ENCODE results near the gene CLBA1. TPM values are rescaled to one million over a fixed set of nuclear protein-coding genes. Genes with fewer than 3 reads are reported as not detected.

Gene CLBA1
- total RNA-seq, 2 experiments from 2014 or later = 0.55 to 0.95 TPM

GRCh38 chr14:105007593-105008264 lies 22.1 kb downstream of the CLBA1 start:
- H3K9me3 Mint-ChIP-seq (ENCODE audit: insufficient read depth) = no peaks in the 10 kb centered on the region

DNA sequence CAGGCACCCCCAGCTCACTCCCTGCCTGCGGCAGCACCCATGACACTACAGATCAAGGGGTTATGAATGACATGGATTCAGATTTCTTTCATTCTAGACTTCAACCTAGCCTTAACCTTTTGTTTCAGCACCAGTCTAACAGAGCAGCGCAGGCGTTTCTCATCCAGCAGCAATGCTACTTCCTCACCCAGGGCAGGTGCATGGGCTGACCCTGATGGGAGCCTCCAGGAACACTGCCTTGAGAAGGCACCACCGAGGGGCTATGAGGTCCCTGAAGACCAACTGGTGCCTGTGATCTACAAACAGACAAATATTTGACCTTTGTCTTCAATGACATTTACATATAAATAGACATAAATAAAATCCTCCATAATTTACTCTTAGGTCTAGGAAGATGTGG lies 24.5 kb downstream of the CLBA1 start:
- Mint-ChIP-seq H3K4me1 (ENCODE audit: low read depth) (peaks cover 21% of the 10 kb centered on the region), H3K27ac (no peak overlapping the region), H3K36me3 (ENCODE audit: low read depth) (peaks cover 44% of the 10 kb centered on the region), H3K27me3 (ENCODE audit: low read depth) (no peaks in the 10 kb centered on the region), H3K9me3 (ENCODE audit: insufficient read depth) (no peaks in the 10 kb centered on the region), H3K4me3 (no peak overlapping the region)
- no peak for DNase-seq
- CTCF ChIA-PET = no interaction called here
- POLR2A ChIA-PET = interaction anchor here (1.4 kb wide), 1 partner anchor 11 kb away, joined by 3 read pairs; the partner anchor contains the start of gene CDCA4
- ATAC-seq = no peak

More at GRCh38 chr14:105007593-105008264, 22.1 kb downstream of the CLBA1 start:
- POLR2A ChIA-PET = no interaction called here
- Mint-ChIP-seq H3K36me3 (ENCODE audit: low read depth) (peaks cover 36% of the 10 kb centered on the region), H3K4me3 (no peak overlapping the region), H3K27ac (no peak overlapping the region), H3K27me3 (ENCODE audit: low read depth) (no peaks in the 10 kb centered on the region), H3K4me1 (ENCODE audit: low read depth) (peaks cover 6% of the 10 kb centered on the region)
- ATAC-seq (no peak), DNase-seq (no peak)
- CTCF ChIA-PET = no interaction called here

- no peaks in the 10 kb centered on the region for H3K27me3 Mint-ChIP-seq (ENCODE audit: low read depth)
- ChIA-PET CTCF (no interaction called here), POLR2A (interaction anchor here (1.4 kb wide), 1 partner anchor 10 kb away, joined by 3 read pairs; the partner anchor contains the start of gene CDCA4)
- peaks cover 29% of the 10 kb centered on the region for H3K4me1 Mint-ChIP-seq (ENCODE audit: low read depth)
- no peak overlapping the region for H3K4me3 Mint-ChIP-seq
- no peak overlapping the region for H3K27ac Mint-ChIP-seq
- no peaks in the 10 kb centered on the region for H3K9me3 Mint-ChIP-seq (ENCODE audit: insufficient read depth)
- DNase-seq = no peak
- peaks cover 49% of the 10 kb centered on the region for H3K36me3 Mint-ChIP-seq (ENCODE audit: low read depth)
- ATAC-seq = no peak
Observed at GRCh38 chr14:105010891-105011291, 25.3 kb downstream of the CLBA1 start.

- ChIA-PET CTCF (interaction anchor here (1.5 kb wide), 1 partner anchor 13 kb away, joined by 3 read pairs; no protein-coding TSS in a partner anchor), POLR2A (interaction anchor here (1.0 to 1.4 kb wide), 2 partner anchors 10 to 12 kb away, joined by 3 read pairs; partner anchors contain the start of gene CDCA4)
- Mint-ChIP-seq H3K4me3 (no peak overlapping the region), H3K36me3 (ENCODE audit: low read depth) (peaks cover 52% of the 10 kb centered on the region), H3K27me3 (ENCODE audit: low read depth) (no peaks in the 10 kb centered on the region), H3K9me3 (ENCODE audit: insufficient read depth) (no peaks in the 10 kb centered on the region), H3K4me1 (ENCODE audit: low read depth) (peaks cover 34% of the 10 kb centered on the region), H3K27ac (no peak overlapping the region)
- ATAC-seq = no peak
- no peak for DNase-seq
Observed at GRCh38 chr14:105011312-105011990, 25.9 kb downstream of the CLBA1 start.

- peaks cover 42% of the 10 kb centered on the region for H3K4me1 Mint-ChIP-seq (ENCODE audit: low read depth)
- DNase-seq (no peak), ATAC-seq (no peak)
- H3K27me3 Mint-ChIP-seq (ENCODE audit: low read depth) = no peaks in the 10 kb centered on the region
- no peak overlapping the region for H3K27ac Mint-ChIP-seq
- H3K4me3 Mint-ChIP-seq = no peak overlapping the region
- H3K9me3 Mint-ChIP-seq (ENCODE audit: insufficient read depth) = no peaks in the 10 kb centered on the region
- H3K36me3 Mint-ChIP-seq (ENCODE audit: low read depth) = peaks cover 51% of the 10 kb centered on the region
- ChIA-PET POLR2A (interaction anchor here (1.0 kb wide), 1 partner anchor 13 kb away, joined by 3 read pairs; no protein-coding TSS in a partner anchor), CTCF (interaction anchor here (1.5 kb wide), 1 partner anchor 13 kb away, joined by 3 read pairs; no protein-coding TSS in a partner anchor)
Observed at GRCh38 chr14:105012171-105012985, 26.8 kb downstream of the CLBA1 start.

- H3K27me3 Mint-ChIP-seq (ENCODE audit: low read depth) = no peaks in the 10 kb centered on the region
- H3K9me3 Mint-ChIP-seq (ENCODE audit: insufficient read depth) = no peaks in the 10 kb centered on the region
- H3K4me1 Mint-ChIP-seq (ENCODE audit: low read depth) = peaks cover 49% of the 10 kb centered on the region
- ATAC-seq = no peak
- H3K4me3 Mint-ChIP-seq = no peak overlapping the region
- peaks cover 52% of the 10 kb centered on the region for H3K36me3 Mint-ChIP-seq (ENCODE audit: low read depth)
- CTCF ChIA-PET = interaction anchor here (1.5 kb wide), 1 partner anchor 12 kb away, joined by 3 read pairs; no protein-coding TSS in a partner anchor
- POLR2A ChIA-PET = no interaction called here
- no peak for DNase-seq
- peak overlapping the region; percentile 26 for H3K27ac Mint-ChIP-seq
Observed at GRCh38 chr14:105013150-105013785, 27.7 kb downstream of the CLBA1 start.

- Mint-ChIP-seq H3K36me3 (ENCODE audit: low read depth) (peaks cover 59% of the 10 kb centered on the region), H3K4me1 (ENCODE audit: low read depth) (peaks cover 56% of the 10 kb centered on the region), H3K27me3 (ENCODE audit: low read depth) (no peaks in the 10 kb centered on the region), H3K9me3 (ENCODE audit: insufficient read depth) (no peaks in the 10 kb centered on the region), H3K27ac (no peak overlapping the region), H3K4me3 (no peak overlapping the region)
- DNase-seq (no peak), ATAC-seq (no peak)
- ChIA-PET CTCF (no interaction called here), POLR2A (interaction anchor here (1.3 kb wide), 1 partner anchor 8 kb away, joined by 3 read pairs; no protein-coding TSS in a partner anchor)
Observed at GRCh38 chr14:105014032-105014431, 28.4 kb downstream of the CLBA1 start.

GRCh38 chr14:105014631-105015030 lies 29.0 kb downstream of the CLBA1 start:
- ChIA-PET POLR2A (interaction anchor here (1.3 kb wide), 1 partner anchor 9 kb away, joined by 3 read pairs; no protein-coding TSS in a partner anchor), CTCF (no interaction called here)
- Mint-ChIP-seq H3K4me1 (ENCODE audit: low read depth) (peaks cover 62% of the 10 kb centered on the region), H3K27ac (no peak overlapping the region), H3K27me3 (ENCODE audit: low read depth) (no peaks in the 10 kb centered on the region), H3K36me3 (ENCODE audit: low read depth) (peaks cover 64% of the 10 kb centered on the region), H3K4me3 (no peak overlapping the region), H3K9me3 (ENCODE audit: insufficient read depth) (no peaks in the 10 kb centered on the region)
- ATAC-seq (no peak), DNase-seq (no peak)

GRCh38 chr14:105015242-105015641 lies 29.7 kb downstream of the CLBA1 start:
- Mint-ChIP-seq H3K9me3 (ENCODE audit: insufficient read depth) (no peaks in the 10 kb centered on the region), H3K27ac (peak overlapping the region; percentile 17), H3K27me3 (ENCODE audit: low read depth) (no peaks in the 10 kb centered on the region), H3K36me3 (ENCODE audit: low read depth) (peaks cover 65% of the 10 kb centered on the region), H3K4me3 (peak overlapping the region; percentile 3), H3K4me1 (ENCODE audit: low read depth) (peaks cover 64% of the 10 kb centered on the region)
- ChIA-PET POLR2A (interaction anchor here (1.0 to 1.3 kb wide), 2 partner anchors 9 to 20 kb away, joined by 3 read pairs; no protein-coding TSS in a partner anchor), CTCF (interaction anchor here (1.6 kb wide), 2 partner anchors 31 to 72 kb away, joined by 3 to 6 read pairs; no protein-coding TSS in a partner anchor)
- no peak for ATAC-seq
- no peak for DNase-seq

- no peaks in the 10 kb centered on the region for H3K9me3 Mint-ChIP-seq (ENCODE audit: insufficient read depth)
- CTCF ChIA-PET = interaction anchor here (1.6 kb wide), 2 partner anchors 30 to 72 kb away, joined by 3 to 6 read pairs; no protein-coding TSS in a partner anchor
- peak overlapping the region; percentile 16 for H3K4me3 Mint-ChIP-seq
- ATAC-seq (no peak), DNase-seq (no peak)
- H3K36me3 Mint-ChIP-seq (ENCODE audit: low read depth) = peaks cover 66% of the 10 kb centered on the region
- POLR2A ChIA-PET = interaction anchor here (1.0 kb wide), 1 partner anchor 19 kb away, joined by 3 read pairs; no protein-coding TSS in a partner anchor
- H3K27ac Mint-ChIP-seq = peak overlapping the region; percentile 64
- H3K27me3 Mint-ChIP-seq (ENCODE audit: low read depth) = no peaks in the 10 kb centered on the region
- H3K4me1 Mint-ChIP-seq (ENCODE audit: low read depth) = peaks cover 64% of the 10 kb centered on the region
Observed at GRCh38 chr14:105015905-105016304, 30.3 kb downstream of the CLBA1 start.

- H3K36me3 Mint-ChIP-seq (ENCODE audit: low read depth) = peaks cover 48% of the 10 kb centered on the region
- no peak for DNase-seq
Observed at GRCh38 chr14:105018414-105018813, 32.8 kb downstream of the CLBA1 start.

More at GRCh38 chr14:105018414-105018813, 32.8 kb downstream of the CLBA1 start:
- Mint-ChIP-seq H3K4me1 (ENCODE audit: low read depth) (peaks cover 67% of the 10 kb centered on the region), H3K9me3 (ENCODE audit: insufficient read depth) (no peaks in the 10 kb centered on the region), H3K4me3 (peak overlapping the region; percentile 92), H3K27ac (peak overlapping the region; percentile 60), H3K27me3 (ENCODE audit: low read depth) (no peaks in the 10 kb centered on the region)
- ChIA-PET CTCF (interaction anchor here (1.0 to 3.3 kb wide), 3 partner anchors 27 to 68 kb away, joined by 3 to 36 read pairs (median 3); partner anchors contain the start of gene GPR132), POLR2A (interaction anchor here (0.9 to 1.0 kb wide), 2 partner anchors 28 to 33 kb away, joined by 4 read pairs; no protein-coding TSS in a partner anchor)
- ATAC-seq = no peak
